Measurements from ENCODE around the gene DCAF4.

Gene DCAF4

DNA sequence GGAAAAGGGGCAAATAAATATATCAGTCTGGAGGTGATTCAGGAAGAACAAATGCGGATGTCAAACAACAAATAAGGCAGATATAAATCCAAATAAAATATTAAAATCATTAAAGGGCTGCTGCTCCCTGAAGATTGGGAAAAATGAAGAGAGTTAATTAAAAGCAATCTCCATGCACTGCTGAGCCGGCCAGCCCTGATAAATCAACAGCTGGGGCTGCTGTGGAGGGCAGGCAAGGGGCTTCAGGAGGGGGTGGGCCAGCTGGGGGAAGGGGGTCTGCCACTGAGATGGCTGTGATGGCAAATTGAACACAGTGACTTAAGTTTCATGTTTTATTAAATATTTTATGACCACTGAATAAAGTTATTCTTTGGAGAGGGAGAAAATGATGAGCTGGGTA, 44.7 kb upstream of the DCAF4 start:
- TF ChIP-seq, protein P1, sequence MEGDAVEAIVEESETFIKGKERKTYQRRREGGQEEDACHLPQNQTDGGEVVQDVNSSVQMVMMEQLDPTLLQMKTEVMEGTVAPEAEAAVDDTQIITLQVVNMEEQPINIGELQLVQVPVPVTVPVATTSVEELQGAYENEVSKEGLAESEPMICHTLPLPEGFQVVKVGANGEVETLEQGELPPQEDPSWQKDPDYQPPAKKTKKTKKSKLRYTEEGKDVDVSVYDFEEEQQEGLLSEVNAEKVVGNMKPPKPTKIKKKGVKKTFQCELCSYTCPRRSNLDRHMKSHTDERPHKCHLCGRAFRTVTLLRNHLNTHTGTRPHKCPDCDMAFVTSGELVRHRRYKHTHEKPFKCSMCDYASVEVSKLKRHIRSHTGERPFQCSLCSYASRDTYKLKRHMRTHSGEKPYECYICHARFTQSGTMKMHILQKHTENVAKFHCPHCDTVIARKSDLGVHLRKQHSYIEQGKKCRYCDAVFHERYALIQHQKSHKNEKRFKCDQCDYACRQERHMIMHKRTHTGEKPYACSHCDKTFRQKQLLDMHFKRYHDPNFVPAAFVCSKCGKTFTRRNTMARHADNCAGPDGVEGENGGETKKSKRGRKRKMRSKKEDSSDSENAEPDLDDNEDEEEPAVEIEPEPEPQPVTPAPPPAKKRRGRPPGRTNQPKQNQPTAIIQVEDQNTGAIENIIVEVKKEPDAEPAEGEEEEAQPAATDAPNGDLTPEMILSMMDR (IDR thresholded peaks at IDR 0.05; ENCODE audit: low read depth, low read length, missing control alignments), result no peak
- H3K4me3 ChIP-seq (ENCODE audit: low read depth, low read length), result no peak overlapping the region
- no peak for DNase-seq (ENCODE audit: low read depth)
- in situ Hi-C loops (cut with HindIII; ENCODE audit: low sequenced_read_pairs), result no loop called here

GRCh38 chr14:72882047-72882446, 44.2 kb upstream of the DCAF4 start:
- H3K4me3 ChIP-seq (ENCODE audit: low read depth, low read length), result no peak overlapping the region
- TF ChIP-seq, protein P1 (IDR thresholded peaks at IDR 0.05; ENCODE audit: low read depth, low read length, missing control alignments), result no peak

DNA sequence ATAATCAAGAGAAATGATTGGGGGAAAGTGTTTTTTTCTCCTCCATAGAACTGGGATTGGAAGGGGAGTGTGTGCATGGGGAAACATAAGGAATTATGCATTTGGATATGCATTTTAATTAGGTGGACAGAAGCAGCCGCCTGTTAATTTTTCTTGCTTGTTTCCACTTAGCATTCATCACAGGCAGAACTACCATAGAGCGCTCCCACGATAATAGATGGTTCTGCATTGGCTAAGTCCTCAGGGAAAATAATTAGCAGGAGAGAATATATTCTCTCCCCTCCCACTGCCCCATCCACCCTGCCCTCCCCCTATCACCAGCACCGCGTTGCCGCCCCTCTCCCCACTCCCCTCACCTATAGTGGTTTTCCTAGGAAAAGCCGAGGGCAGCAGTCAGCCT, 43.8 kb upstream of the DCAF4 start:
- TF ChIP-seq, protein P1 (IDR thresholded peaks at IDR 0.05; ENCODE audit: low read depth, low read length, missing control alignments), result no peak
- H3K4me3 ChIP-seq (ENCODE audit: low read depth, low read length), result no peak overlapping the region
- in situ Hi-C loops (cut with HindIII; ENCODE audit: low sequenced_read_pairs), result no loop called here
- no peak for DNase-seq (ENCODE audit: low read depth)

More at GRCh38 chr14:72882047-72882446, 44.2 kb upstream of the DCAF4 start:
- in situ Hi-C loops (cut with HindIII; ENCODE audit: low sequenced_read_pairs), result no loop called here
- no peak for DNase-seq (ENCODE audit: low read depth)

- TF ChIP-seq, protein P1 (IDR thresholded peaks at IDR 0.05; ENCODE audit: low read depth, low read length, missing control alignments), result no peak
- in situ Hi-C loops (cut with HindIII; ENCODE audit: low sequenced_read_pairs), result no loop called here
- no peak for DNase-seq (ENCODE audit: low read depth)
- no peak overlapping the region for H3K4me3 ChIP-seq (ENCODE audit: low read depth, low read length)
These were observed 43.2 kb upstream of the DCAF4 start for GRCh38 chr14:72883109-72883508.

- in situ Hi-C loops (cut with HindIII; ENCODE audit: low sequenced_read_pairs), result no loop called here
- H3K4me3 ChIP-seq (ENCODE audit: low read depth, low read length), result no peak overlapping the region
- TF ChIP-seq, protein P1 (IDR thresholded peaks at IDR 0.05; ENCODE audit: low read depth, low read length, missing control alignments), result no peak
- DNase-seq (ENCODE audit: low read depth), result no peak
These were observed 42.3 kb upstream of the DCAF4 start for GRCh38 chr14:72883961-72884360.

- no peak for DNase-seq (ENCODE audit: low read depth)
- in situ Hi-C loops (cut with HindIII; ENCODE audit: low sequenced_read_pairs), result no loop called here
- no peak overlapping the region for H3K4me3 ChIP-seq (ENCODE audit: low read depth, low read length)
- TF ChIP-seq, protein P1 (IDR thresholded peaks at IDR 0.05; ENCODE audit: low read depth, low read length, missing control alignments), result no peak
These were observed 41.9 kb upstream of the DCAF4 start for GRCh38 chr14:72884386-72884785.

DNA sequence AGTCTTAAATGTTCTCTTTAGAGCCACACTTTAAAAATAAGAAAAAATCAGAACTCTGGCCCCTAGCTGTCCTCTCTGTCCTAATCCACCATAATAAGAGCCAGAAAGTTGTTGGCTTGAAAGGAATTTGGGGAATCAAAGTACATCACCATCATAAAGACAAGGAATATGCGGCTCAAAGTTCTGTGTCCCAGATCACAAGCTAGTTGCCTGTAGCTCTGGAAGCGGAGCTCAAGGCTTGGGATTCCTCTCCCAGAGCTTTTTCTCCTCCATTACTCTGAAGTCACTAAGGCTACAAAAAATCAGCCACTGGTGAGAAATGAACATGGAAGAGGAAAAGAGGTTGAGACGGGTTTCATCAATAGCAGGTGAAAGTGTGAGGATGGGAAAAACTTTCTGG, 38.8 kb upstream of the DCAF4 start:
- no peak for DNase-seq (ENCODE audit: low read depth)
- H3K4me3 ChIP-seq (ENCODE audit: low read depth, low read length), result no peak overlapping the region
- in situ Hi-C loops (cut with HindIII; ENCODE audit: low sequenced_read_pairs), result no loop called here
- TF ChIP-seq, protein P1 (IDR thresholded peaks at IDR 0.05; ENCODE audit: low read depth, low read length, missing control alignments), result no peak

Data from astrocyte of the cerebellum (primary cell).